Measurements from ENCODE around the gene TTBK1. TPM values are rescaled to one million over a fixed set of nuclear protein-coding genes. Genes with fewer than 3 reads are reported as not detected.

TTBK1 gene
- not detected in 2 replicates for total RNA-seq

GRCh38 chr6:43242908-43243663 is at the start of gene TTBK1:
Gene TTBK1 (plus strand): TSS chr6:43243481. CDS start chr6:43246661, 3,180 bp downstream.

GRCh38 chr6:43228951-43229802 is 14.1 kb upstream of the TTBK1 start, which contains the start of gene DNPH1:
Gene DNPH1 (minus strand): TSS chr6:43229481. CDS start chr6:43229456, 25 bp downstream.

GRCh38 chr6:43297644-43298564 is 54.6 kb downstream of the TTBK1 start, which contains the start of gene SLC22A7:
Gene SLC22A7 (plus strand): TSS chr6:43298260. CDS start chr6:43298359, 99 bp downstream.

GRCh38 chr6:43308101-43308989 is 65.1 kb downstream of the TTBK1 start, which contains the start of gene CRIP3:
Gene CRIP3 (minus strand): TSS chr6:43308826. CDS start chr6:43308792, 34 bp downstream.

Other genes starting within 250 kb of the TTBK1 start
- gene MEA1, start 229.5 kb upstream of the TTBK1 start, total RNA-seq, result 83.0 and 84.1 TPM in 2 replicates
- 78.0 and 86.2 TPM in 2 replicates for gene KLHDC3, start 229.2 kb upstream of the TTBK1 start, total RNA-seq
- 126 and 138 TPM in 2 replicates for gene RRP36, start 221.9 kb upstream of the TTBK1 start, total RNA-seq
- gene CUL7, start 189.6 kb upstream of the TTBK1 start, total RNA-seq, result 10.2 and 13.2 TPM in 2 replicates
- 21.7 and 30.6 TPM in 2 replicates for gene MRPL2, start 184.0 kb upstream of the TTBK1 start, total RNA-seq
- gene KLC4, start 183.8 kb upstream of the TTBK1 start, total RNA-seq, result 7.0 and 8.6 TPM in 2 replicates
- 25.8 and 27.7 TPM in 2 replicates for gene PTK7, start 167.2 kb upstream of the TTBK1 start, total RNA-seq
- 25.3 and 26.9 TPM in 2 replicates for gene SRF, start 72.2 kb upstream of the TTBK1 start, total RNA-seq
- gene CUL9, start 61.3 kb upstream of the TTBK1 start, total RNA-seq, result 15.3 and 16.2 TPM in 2 replicates
- 96.9 and 164 TPM in 2 replicates for gene DNPH1, start 14.0 kb upstream of the TTBK1 start, total RNA-seq
- gene SLC22A7, start 54.8 kb downstream of the TTBK1 start, total RNA-seq, result not detected in 2 replicates
- not detected in 2 replicates for gene CRIP3, start 65.3 kb downstream of the TTBK1 start, total RNA-seq
- gene ZNF318, start 126.2 kb downstream of the TTBK1 start, total RNA-seq, result 7.0 and 8.2 TPM in 2 replicates
- gene ABCC10, start 184.1 kb downstream of the TTBK1 start, total RNA-seq, result 17.1 and 19.1 TPM in 2 replicates
- gene DLK2, start 212.1 kb downstream of the TTBK1 start, total RNA-seq, result not detected in 2 replicates
- gene TJAP1, start 234.1 kb downstream of the TTBK1 start, total RNA-seq, result 17.1 and 23.9 TPM in 2 replicates